NCI-H187 treated with DMSO at 0.1 percent for 48 hours (cell line): ENCODE data around the gene MAFG.

Experiments used
- DNase-seq: peaks from one replicate; lab custom pipeline; 2025; lab: John Stamatoyannopoulos, UW

MAFG gene

DNA sequence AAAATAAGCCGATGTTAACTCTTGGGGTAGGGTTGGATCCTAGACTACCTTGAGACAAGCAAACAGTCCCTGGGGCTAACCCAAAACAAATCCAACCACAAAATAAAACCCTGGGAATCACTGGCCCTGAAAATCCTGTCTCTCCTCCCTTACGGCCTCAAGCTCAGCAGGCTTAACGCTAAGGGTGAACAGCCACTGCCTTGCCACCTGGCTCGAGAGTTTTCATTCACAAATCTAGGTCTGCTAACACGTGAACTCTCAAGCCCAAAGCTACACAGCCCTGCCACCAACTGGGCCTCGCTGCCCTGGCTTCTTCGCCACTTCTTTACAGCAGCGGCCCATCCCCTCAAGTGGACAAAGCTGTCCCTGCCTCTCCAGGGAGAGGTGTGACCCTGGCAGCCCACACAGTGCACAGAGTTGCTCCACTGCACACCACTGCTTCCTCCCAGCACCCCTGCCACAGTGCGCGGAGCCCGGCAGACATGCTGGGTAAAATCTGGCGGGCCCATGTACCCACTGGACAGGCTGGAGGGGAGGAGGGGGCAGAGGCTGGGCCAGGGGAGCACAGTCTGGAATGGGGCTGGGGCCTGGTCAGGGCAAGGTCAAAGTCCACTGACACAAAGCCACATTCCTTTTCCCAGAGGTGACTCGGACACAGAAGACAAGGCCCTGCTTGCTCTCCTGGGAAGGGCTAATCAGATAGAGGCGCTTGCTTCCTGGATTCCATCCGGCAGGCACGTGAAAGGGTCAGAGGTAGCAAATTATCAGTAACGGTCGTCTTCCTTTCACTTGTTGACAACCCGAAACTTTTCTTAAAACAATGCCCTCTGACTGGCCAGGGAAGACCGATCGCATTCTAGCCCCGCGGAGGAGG lies 17.3 kb downstream of the MAFG start:
- no peak for DNase-seq

DNA sequence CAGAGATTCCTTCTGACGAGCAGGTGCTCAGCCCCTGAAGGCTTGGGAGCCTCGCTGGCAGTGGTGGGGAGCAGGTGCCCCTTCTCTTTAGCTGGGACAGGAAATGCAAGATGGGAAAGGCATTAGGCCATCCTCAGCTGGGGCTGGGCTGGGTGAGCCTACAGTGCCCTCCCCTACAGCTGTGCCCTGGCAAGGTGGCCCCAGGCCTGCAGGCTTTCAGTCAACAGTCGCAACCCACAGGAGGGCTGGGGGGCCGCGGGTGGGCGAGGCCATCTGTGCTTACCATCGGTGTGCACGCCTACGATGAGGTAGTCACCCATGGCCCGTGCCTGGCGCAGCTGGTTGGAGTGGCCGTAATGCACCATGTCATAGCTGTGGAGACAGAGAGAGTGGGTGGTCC lies 18.3 kb downstream of the MAFG start:
- no peak for DNase-seq

- DNase-seq = no peak
Observed at GRCh38 chr17:81908793-81909192, 18.7 kb downstream of the MAFG start.

- no peak for DNase-seq
Observed at GRCh38 chr17:81907219-81908145, 20.1 kb downstream of the MAFG start.

GRCh38 chr17:81906476-81907218 lies 20.9 kb downstream of the MAFG start:
- no peak for DNase-seq

DNA sequence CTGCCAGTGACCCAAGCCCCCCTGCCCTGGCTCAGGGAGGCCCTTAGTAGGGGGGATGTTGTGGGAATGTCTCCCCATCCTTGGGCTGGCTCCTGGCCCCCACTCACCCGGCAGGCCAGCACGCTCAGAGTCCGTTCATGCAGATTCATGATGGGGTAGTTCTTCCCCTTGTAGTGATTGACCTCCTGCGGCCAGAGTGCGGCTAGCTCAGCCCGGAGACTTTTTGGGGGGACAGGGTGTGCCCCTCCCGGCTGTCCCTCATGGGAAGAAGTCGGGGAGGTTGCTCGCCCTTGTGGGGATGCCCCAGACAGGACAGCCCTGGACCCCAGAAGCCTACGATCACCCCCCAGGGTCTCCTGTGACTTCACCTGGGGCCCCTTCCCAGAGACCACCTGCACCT lies 21.5 kb downstream of the MAFG start:
- no peak for DNase-seq

- no peak for DNase-seq
Observed at GRCh38 chr17:81905424-81905875, 22.1 kb downstream of the MAFG start.

GRCh38 chr17:81904600-81905423 lies 22.7 kb downstream of the MAFG start:
- DNase-seq = no peak

DNA sequence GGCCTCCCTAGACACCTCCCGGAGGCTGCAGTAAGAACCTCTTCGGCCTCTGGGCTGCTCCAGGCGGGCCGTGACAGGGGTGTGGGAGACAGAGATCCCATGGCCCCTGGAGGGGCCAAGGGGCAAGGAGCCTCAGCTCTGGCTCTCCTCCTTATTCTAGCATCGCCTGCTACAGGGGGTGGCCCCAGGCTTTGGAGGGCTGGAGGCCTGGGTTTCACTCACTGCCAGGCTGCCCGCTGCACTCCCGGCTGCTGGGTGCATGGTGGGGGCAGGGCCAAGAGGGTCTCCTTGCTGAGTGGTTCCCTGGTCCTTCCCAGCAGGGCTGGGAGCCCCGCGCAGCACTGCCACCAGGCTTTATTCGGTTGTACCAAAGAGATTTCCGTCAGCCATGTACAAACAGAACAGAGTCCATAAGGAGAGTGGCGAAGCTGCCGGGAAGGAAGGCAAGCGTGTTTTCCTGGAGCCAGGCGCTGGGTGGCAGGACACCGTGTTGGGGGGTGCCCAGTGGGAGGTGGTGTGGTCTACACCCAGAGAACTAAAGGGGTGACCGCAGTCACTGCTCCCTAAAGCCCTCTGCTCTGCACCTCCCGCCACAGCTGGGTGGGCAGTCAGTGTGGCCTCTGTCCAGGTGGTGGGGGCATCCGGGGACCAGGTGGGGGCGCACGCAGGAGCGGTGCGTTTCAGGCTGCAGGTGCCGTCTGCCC lies 23.5 kb downstream of the MAFG start:
- no peak for DNase-seq

GRCh38 chr17:81903415-81903831 lies 24.1 kb downstream of the MAFG start:
- no peak for DNase-seq

- no peak for DNase-seq
Observed at GRCh38 chr17:81902653-81903414, 24.7 kb downstream of the MAFG start.

DNA sequence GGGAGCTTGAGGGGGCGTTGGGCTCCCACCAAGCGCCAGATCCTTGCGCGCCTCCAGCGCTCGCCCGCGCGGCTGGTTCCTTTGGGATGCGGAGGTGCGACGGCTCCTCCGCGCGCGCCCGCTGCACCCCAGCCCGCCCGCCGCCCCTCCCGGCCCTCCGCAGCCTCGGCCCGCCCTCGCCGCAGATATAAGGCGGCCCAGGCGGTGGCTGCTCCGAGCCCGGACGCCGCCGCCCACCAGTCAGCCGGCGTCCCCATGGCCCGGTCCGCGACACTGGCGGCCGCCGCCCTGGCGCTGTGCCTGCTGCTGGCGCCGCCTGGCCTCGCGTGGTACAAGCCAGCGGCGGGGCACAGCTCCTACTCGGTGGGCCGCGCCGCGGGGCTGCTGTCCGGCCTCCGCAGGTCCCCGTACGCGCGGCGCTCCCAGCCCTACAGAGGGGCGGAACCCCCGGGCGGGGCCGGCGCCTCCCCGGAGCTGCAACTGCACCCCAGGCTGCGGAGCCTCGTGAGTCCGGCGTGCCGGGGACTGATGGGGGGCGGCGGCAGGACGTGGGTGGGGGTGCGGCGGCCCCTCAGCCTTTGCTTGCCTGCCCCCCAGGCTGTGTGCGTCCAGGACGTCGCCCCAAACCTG lies 25.4 kb downstream of the MAFG start, which contains the start of gene NPB:
Gene NPB (plus strand): TSS at position 216 of the 630 bp plus-strand sequence. CDS start 40 bp downstream, at position 256.
- no peak for DNase-seq

GRCh38 chr17:81901167-81902022 lies 26.1 kb downstream of the MAFG start:
- DNase-seq = no peak

DNA sequence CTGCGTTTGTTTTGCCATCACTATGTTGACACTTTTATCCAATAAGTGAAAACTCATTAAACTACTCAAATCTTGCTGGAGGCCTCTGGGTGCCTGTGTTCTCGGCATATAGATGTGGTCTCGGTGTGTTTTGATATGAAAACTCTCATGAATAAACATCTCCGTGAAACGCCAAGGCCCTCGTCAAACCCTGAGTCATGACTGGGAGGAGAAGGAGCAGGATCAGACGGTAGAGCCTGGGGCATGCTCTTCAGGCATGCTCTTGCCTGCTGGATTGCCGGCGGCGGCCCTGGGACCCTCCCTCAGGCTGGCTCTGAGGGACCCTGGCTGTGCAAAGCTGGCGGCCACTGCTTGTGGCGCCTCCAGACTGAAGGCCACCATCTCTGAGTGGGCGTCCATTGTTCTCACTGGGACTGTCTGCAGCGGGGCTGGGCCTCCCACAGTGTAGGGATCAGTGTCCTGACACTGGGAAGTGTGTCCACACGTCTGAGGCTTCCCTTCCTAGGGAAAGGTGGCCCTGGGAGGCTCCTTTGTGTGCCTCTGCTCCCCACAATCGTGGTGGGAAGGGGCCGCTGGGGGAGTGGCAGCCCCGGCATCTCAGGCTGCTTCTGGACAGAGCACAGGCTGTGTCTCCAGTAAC lies 27.2 kb downstream of the MAFG start:
- no peak for DNase-seq

DNA sequence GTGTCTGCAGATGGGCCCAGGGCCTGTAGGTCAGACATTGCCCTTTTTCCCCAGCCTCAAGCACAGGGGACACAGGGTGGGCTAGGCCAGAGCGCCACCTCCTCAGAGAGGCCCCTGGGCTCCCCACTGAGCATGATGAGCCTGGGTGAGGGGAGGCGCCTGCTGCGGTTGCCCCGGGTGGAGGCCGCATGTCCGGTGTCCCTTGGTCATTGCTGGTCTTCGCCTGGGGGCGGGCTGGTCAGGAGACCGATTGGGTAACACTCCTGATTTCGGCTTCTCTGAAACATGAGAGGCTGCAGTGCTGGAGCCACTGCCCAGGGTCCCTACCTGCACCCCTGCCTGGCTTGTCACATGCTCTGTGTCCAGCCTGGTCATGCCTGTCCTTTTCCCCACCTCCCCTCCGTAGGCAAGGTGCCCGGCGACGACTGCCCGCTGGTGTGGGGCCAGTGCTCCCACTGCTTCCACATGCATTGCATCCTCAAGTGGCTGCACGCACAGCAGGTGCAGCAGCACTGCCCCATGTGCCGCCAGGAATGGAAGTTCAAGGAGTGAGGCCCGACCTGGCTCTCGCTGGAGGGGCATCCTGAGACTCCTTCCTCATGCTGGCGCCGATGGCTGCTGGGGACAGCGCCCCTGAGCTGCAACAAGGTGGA lies 27.9 kb downstream of the MAFG start:
- DNase-seq = no peak

- DNase-seq = no peak
Observed at GRCh38 chr17:81898885-81899284, 28.6 kb downstream of the MAFG start.
